Measurements from ENCODE around the gene ADAMTS9.

The ADAMTS9 gene

GRCh38 chr3:64612082-64612860 lies 75.5 kb downstream of the ADAMTS9 start:
- no peaks in the 10 kb centered on the region for H3K9me3 ChIP-seq (ENCODE audit: control insufficient read depth in 5 of 5, low read length in 5 of 5)
- H3K27ac ChIP-seq (ENCODE audit: low read depth, low read length): peak overlapping the region; percentile 31
- H3K9ac ChIP-seq (ENCODE audit: low read length in 5 of 5): no peak overlapping the region
- peaks cover 0 to 29% (median 9%) of the 10 kb centered on the region in 5 donors for H3K36me3 ChIP-seq (ENCODE audit: control insufficient read depth in 5 of 5, insufficient read depth in 5 of 5, low read length in 5 of 5)
- no peaks in the 10 kb centered on the region for H3K27me3 ChIP-seq (ENCODE audit: control insufficient read depth in 5 of 5, insufficient read depth in 4 of 5, low read length in 5 of 5)
- H3K4me1 ChIP-seq (ENCODE audit: control insufficient read depth in 5 of 5, insufficient read depth in 5 of 5, low read length in 5 of 5): peaks cover 8 to 40% (median 25%) of the 10 kb centered on the region in 5 donors
- H3K4me3 ChIP-seq (ENCODE audit: low read depth in 1 of 5, low read length in 5 of 5): no peak overlapping the region

GRCh38 chr3:64608741-64609140 lies 79.1 kb downstream of the ADAMTS9 start:
- Histone ChIP-seq H3K9ac (ENCODE audit: low read length in 5 of 5) (no peak overlapping the region), H3K36me3 (ENCODE audit: control insufficient read depth in 5 of 5, insufficient read depth in 5 of 5, low read length in 5 of 5) (peaks cover 9 to 33% (median 16%) of the 10 kb centered on the region in 5 donors), H3K27me3 (ENCODE audit: control insufficient read depth in 5 of 5, insufficient read depth in 4 of 5, low read length in 5 of 5) (no peaks in the 10 kb centered on the region), H3K4me1 (ENCODE audit: control insufficient read depth in 5 of 5, insufficient read depth in 5 of 5, low read length in 5 of 5) (peaks cover 5 to 25% (median 20%) of the 10 kb centered on the region in 5 donors), H3K4me3 (ENCODE audit: low read depth in 1 of 5, low read length in 5 of 5) (no peak overlapping the region), H3K27ac (ENCODE audit: low read depth, low read length) (no peak overlapping the region), H3K9me3 (ENCODE audit: control insufficient read depth in 5 of 5, low read length in 5 of 5) (no peaks in the 10 kb centered on the region)

- H3K4me1 ChIP-seq (ENCODE audit: control insufficient read depth in 5 of 5, insufficient read depth in 5 of 5, low read length in 5 of 5): peaks cover 0 to 11% (median 4%) of the 10 kb centered on the region in 5 donors
- no peak overlapping the region for H3K9ac ChIP-seq (ENCODE audit: low read length in 5 of 5)
- H3K27me3 ChIP-seq (ENCODE audit: control insufficient read depth in 5 of 5, insufficient read depth in 4 of 5, low read length in 5 of 5): no peaks in the 10 kb centered on the region
- no peak overlapping the region for H3K4me3 ChIP-seq (ENCODE audit: low read depth in 1 of 5, low read length in 5 of 5)
- no peak overlapping the region for H3K27ac ChIP-seq (ENCODE audit: low read depth, low read length)
- peaks cover 9 to 44% (median 29%) of the 10 kb centered on the region in 5 donors for H3K36me3 ChIP-seq (ENCODE audit: control insufficient read depth in 5 of 5, insufficient read depth in 5 of 5, low read length in 5 of 5)
- H3K9me3 ChIP-seq (ENCODE audit: control insufficient read depth in 5 of 5, low read length in 5 of 5): no peaks in the 10 kb centered on the region
These were observed 80.7 kb downstream of the ADAMTS9 start for GRCh38 chr3:64607032-64607551.

GRCh38 chr3:64604313-64604712 lies 83.5 kb downstream of the ADAMTS9 start:
- H3K27ac ChIP-seq (ENCODE audit: low read depth, low read length): no peak overlapping the region
- no peaks in the 10 kb centered on the region for H3K9me3 ChIP-seq (ENCODE audit: control insufficient read depth in 5 of 5, low read length in 5 of 5)
- no peak overlapping the region for H3K4me3 ChIP-seq (ENCODE audit: low read depth in 1 of 5, low read length in 5 of 5)
- H3K36me3 ChIP-seq (ENCODE audit: control insufficient read depth in 5 of 5, insufficient read depth in 5 of 5, low read length in 5 of 5): peaks cover 13 to 71% (median 39%) of the 10 kb centered on the region in 5 donors
- H3K27me3 ChIP-seq (ENCODE audit: control insufficient read depth in 5 of 5, insufficient read depth in 4 of 5, low read length in 5 of 5): no peaks in the 10 kb centered on the region
- H3K4me1 ChIP-seq (ENCODE audit: control insufficient read depth in 5 of 5, insufficient read depth in 5 of 5, low read length in 5 of 5): peaks cover 0 to 11% (median 3%) of the 10 kb centered on the region in 5 donors
- H3K9ac ChIP-seq (ENCODE audit: low read length in 5 of 5): no peak overlapping the region

GRCh38 chr3:64601824-64602223 lies 86.0 kb downstream of the ADAMTS9 start:
- Histone ChIP-seq H3K9ac (ENCODE audit: low read length in 5 of 5) (no peak overlapping the region), H3K36me3 (ENCODE audit: control insufficient read depth in 5 of 5, insufficient read depth in 5 of 5, low read length in 5 of 5) (peaks cover 18 to 86% (median 45%) of the 10 kb centered on the region in 5 donors), H3K27me3 (ENCODE audit: control insufficient read depth in 5 of 5, insufficient read depth in 4 of 5, low read length in 5 of 5) (no peaks in the 10 kb centered on the region), H3K9me3 (ENCODE audit: control insufficient read depth in 5 of 5, low read length in 5 of 5) (no peaks in the 10 kb centered on the region), H3K4me3 (ENCODE audit: low read depth in 1 of 5, low read length in 5 of 5) (no peak overlapping the region), H3K4me1 (ENCODE audit: control insufficient read depth in 5 of 5, insufficient read depth in 5 of 5, low read length in 5 of 5) (peaks cover 0 to 4% (median 0%) of the 10 kb centered on the region in 5 donors), H3K27ac (ENCODE audit: low read depth, low read length) (no peak overlapping the region)

- Histone ChIP-seq H3K36me3 (ENCODE audit: control insufficient read depth in 5 of 5, insufficient read depth in 5 of 5, low read length in 5 of 5) (peaks cover 12 to 84% (median 43%) of the 10 kb centered on the region in 5 donors), H3K9ac (ENCODE audit: low read length in 5 of 5) (no peak overlapping the region), H3K27ac (ENCODE audit: low read depth, low read length) (no peak overlapping the region), H3K4me1 (ENCODE audit: control insufficient read depth in 5 of 5, insufficient read depth in 5 of 5, low read length in 5 of 5) (peaks cover 0 to 4% (median 0%) of the 10 kb centered on the region in 5 donors), H3K27me3 (ENCODE audit: control insufficient read depth in 5 of 5, insufficient read depth in 4 of 5, low read length in 5 of 5) (no peaks in the 10 kb centered on the region), H3K4me3 (ENCODE audit: low read depth in 1 of 5, low read length in 5 of 5) (no peak overlapping the region), H3K9me3 (ENCODE audit: control insufficient read depth in 5 of 5, low read length in 5 of 5) (no peaks in the 10 kb centered on the region)
These were observed 87.4 kb downstream of the ADAMTS9 start for GRCh38 chr3:64600246-64600950.

- Histone ChIP-seq H3K9me3 (ENCODE audit: control insufficient read depth in 5 of 5, low read length in 5 of 5) (no peaks in the 10 kb centered on the region), H3K36me3 (ENCODE audit: control insufficient read depth in 5 of 5, insufficient read depth in 5 of 5, low read length in 5 of 5) (peaks cover 12 to 84% (median 41%) of the 10 kb centered on the region in 5 donors), H3K4me3 (ENCODE audit: low read depth in 1 of 5, low read length in 5 of 5) (no peak overlapping the region), H3K27ac (ENCODE audit: low read depth, low read length) (no peak overlapping the region), H3K4me1 (ENCODE audit: control insufficient read depth in 5 of 5, insufficient read depth in 5 of 5, low read length in 5 of 5) (peaks cover 0 to 8% (median under 1%) of the 10 kb centered on the region in 5 donors), H3K9ac (ENCODE audit: low read length in 5 of 5) (no peak overlapping the region), H3K27me3 (ENCODE audit: control insufficient read depth in 5 of 5, insufficient read depth in 4 of 5, low read length in 5 of 5) (no peaks in the 10 kb centered on the region)
These were observed 88.1 kb downstream of the ADAMTS9 start for GRCh38 chr3:64599651-64600050.

GRCh38 chr3:64595253-64595694 lies 92.5 kb downstream of the ADAMTS9 start:
- Histone ChIP-seq H3K4me1 (ENCODE audit: control insufficient read depth in 5 of 5, insufficient read depth in 5 of 5, low read length in 5 of 5) (peaks cover 0 to 8% (median 2%) of the 10 kb centered on the region in 5 donors), H3K27me3 (ENCODE audit: control insufficient read depth in 5 of 5, insufficient read depth in 4 of 5, low read length in 5 of 5) (no peaks in the 10 kb centered on the region), H3K4me3 (ENCODE audit: low read depth in 1 of 5, low read length in 5 of 5) (no peak overlapping the region), H3K36me3 (ENCODE audit: control insufficient read depth in 5 of 5, insufficient read depth in 5 of 5, low read length in 5 of 5) (peaks cover 8 to 70% (median 27%) of the 10 kb centered on the region in 5 donors), H3K9ac (ENCODE audit: low read length in 5 of 5) (no peak overlapping the region), H3K9me3 (ENCODE audit: control insufficient read depth in 5 of 5, low read length in 5 of 5) (no peaks in the 10 kb centered on the region), H3K27ac (ENCODE audit: low read depth, low read length) (peak overlapping the region; percentile 19)

- peaks cover 8 to 65% (median 25%) of the 10 kb centered on the region in 5 donors for H3K36me3 ChIP-seq (ENCODE audit: control insufficient read depth in 5 of 5, insufficient read depth in 5 of 5, low read length in 5 of 5)
- no peaks in the 10 kb centered on the region for H3K9me3 ChIP-seq (ENCODE audit: control insufficient read depth in 5 of 5, low read length in 5 of 5)
- H3K27me3 ChIP-seq (ENCODE audit: control insufficient read depth in 5 of 5, insufficient read depth in 4 of 5, low read length in 5 of 5): no peaks in the 10 kb centered on the region
- no peak overlapping the region for H3K4me3 ChIP-seq (ENCODE audit: low read depth in 1 of 5, low read length in 5 of 5)
- H3K27ac ChIP-seq (ENCODE audit: low read depth, low read length): no peak overlapping the region
- no peak overlapping the region for H3K9ac ChIP-seq (ENCODE audit: low read length in 5 of 5)
- H3K4me1 ChIP-seq (ENCODE audit: control insufficient read depth in 5 of 5, insufficient read depth in 5 of 5, low read length in 5 of 5): peaks cover 0 to 8% (median 2%) of the 10 kb centered on the region in 5 donors
These were observed 93.7 kb downstream of the ADAMTS9 start for GRCh38 chr3:64594134-64594533.

- H3K27me3 ChIP-seq (ENCODE audit: control insufficient read depth in 5 of 5, insufficient read depth in 4 of 5, low read length in 5 of 5): no peaks in the 10 kb centered on the region
- H3K9ac ChIP-seq (ENCODE audit: low read length in 5 of 5): no peak overlapping the region
- H3K4me1 ChIP-seq (ENCODE audit: control insufficient read depth in 5 of 5, insufficient read depth in 5 of 5, low read length in 5 of 5): peaks cover 0 to 8% (median 2%) of the 10 kb centered on the region in 5 donors
- H3K36me3 ChIP-seq (ENCODE audit: control insufficient read depth in 5 of 5, insufficient read depth in 5 of 5, low read length in 5 of 5): peaks cover 6 to 63% (median 23%) of the 10 kb centered on the region in 5 donors
- no peaks in the 10 kb centered on the region for H3K9me3 ChIP-seq (ENCODE audit: control insufficient read depth in 5 of 5, low read length in 5 of 5)
- H3K27ac ChIP-seq (ENCODE audit: low read depth, low read length): no peak overlapping the region
- no peak overlapping the region for H3K4me3 ChIP-seq (ENCODE audit: low read depth in 1 of 5, low read length in 5 of 5)
These were observed 94.5 kb downstream of the ADAMTS9 start for GRCh38 chr3:64593350-64593749.
